Left colon (tissue), 2 donors: ENCODE measurements around the gene CHI3L1. TPM values are rescaled to one million over a fixed set of nuclear protein-coding genes. Genes with fewer than 3 reads are reported as not detected.

Source experiments
- ATAC-seq: fragments of 200-7000 bp; cut with Tn5 transposase; one replicate; pipeline ENCODE4 v1.9.1; 2020; ENCODE audit warnings: mild to moderate bottlenecking, moderate library complexity
- DNase-seq, 2 donors: peaks; one replicate each; pipeline ENCODE4 v3.0.0-alpha.2; 2020
- intact Hi-C, 2 donors: fragments of 100-400 bp; cut with DNase I in 1 of 2; cut with micrococcal nuclease in 1 of 2; formaldehyde crosslinking; loops; one replicate each; pipeline versions ENCODE4 v1.11.2 to v1.14.0; 2022; cut with DNase I, micrococcal nuclease
- total RNA-seq, 2 donors: library from RNA; stranded (reverse); fragmentation: NEBNext Ultra II Directional; extraction: Animal tissue kit (Norgen Biotek cat#: 25700); gene quantifications; one replicate each; pipeline ENCODE4 v1.2.1, GENCODE V29; 2021
- donor health status: DM: no; HTN: no; CAD: no.
- donor health status: DM: yes; HTN: yes; CAD: no.

The CHI3L1 gene
- total RNA-seq, 2 donors from 2014 or later: 0.67 to 3.0 TPM

DNA sequence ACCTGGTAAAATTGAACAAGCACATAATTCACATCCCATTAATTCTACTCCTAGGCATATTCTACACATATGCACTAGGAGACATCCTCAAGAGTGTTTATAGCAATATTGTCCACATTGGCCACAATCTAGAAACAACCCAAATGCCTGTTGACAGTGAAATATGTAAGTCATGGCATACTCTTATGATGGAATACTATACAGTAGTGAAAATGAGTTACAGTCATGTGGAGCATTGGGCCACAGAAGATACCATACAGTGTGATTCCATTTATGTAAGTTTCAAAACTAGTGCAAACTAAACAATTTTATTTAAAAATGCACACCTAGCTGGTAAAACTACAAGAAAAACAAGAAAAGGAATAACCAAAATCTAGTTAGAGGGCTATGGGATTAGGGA, 23.8 kb upstream of the CHI3L1 start:
- intact Hi-C loops: no loop called here
- DNase-seq: no peak
- ATAC-seq: no peak

GRCh38 chr1:203208181-203208580, 21.7 kb upstream of the CHI3L1 start:
- intact Hi-C loops: no loop called here
- DNase-seq (no peak), ATAC-seq (no peak)

- no peak for DNase-seq
- ATAC-seq: no peak
- intact Hi-C loops: no loop called here
These were observed 21.2 kb upstream of the CHI3L1 start for GRCh38 chr1:203207751-203208150.

- intact Hi-C loops: no loop called here
- ATAC-seq: no peak
- no peak for DNase-seq
These were observed 19.7 kb upstream of the CHI3L1 start for GRCh38 chr1:203206129-203206687.

GRCh38 chr1:203204756-203205155, 18.3 kb upstream of the CHI3L1 start:
- DNase-seq (no peak), ATAC-seq (no peak)
- intact Hi-C loops: no loop called here

DNA sequence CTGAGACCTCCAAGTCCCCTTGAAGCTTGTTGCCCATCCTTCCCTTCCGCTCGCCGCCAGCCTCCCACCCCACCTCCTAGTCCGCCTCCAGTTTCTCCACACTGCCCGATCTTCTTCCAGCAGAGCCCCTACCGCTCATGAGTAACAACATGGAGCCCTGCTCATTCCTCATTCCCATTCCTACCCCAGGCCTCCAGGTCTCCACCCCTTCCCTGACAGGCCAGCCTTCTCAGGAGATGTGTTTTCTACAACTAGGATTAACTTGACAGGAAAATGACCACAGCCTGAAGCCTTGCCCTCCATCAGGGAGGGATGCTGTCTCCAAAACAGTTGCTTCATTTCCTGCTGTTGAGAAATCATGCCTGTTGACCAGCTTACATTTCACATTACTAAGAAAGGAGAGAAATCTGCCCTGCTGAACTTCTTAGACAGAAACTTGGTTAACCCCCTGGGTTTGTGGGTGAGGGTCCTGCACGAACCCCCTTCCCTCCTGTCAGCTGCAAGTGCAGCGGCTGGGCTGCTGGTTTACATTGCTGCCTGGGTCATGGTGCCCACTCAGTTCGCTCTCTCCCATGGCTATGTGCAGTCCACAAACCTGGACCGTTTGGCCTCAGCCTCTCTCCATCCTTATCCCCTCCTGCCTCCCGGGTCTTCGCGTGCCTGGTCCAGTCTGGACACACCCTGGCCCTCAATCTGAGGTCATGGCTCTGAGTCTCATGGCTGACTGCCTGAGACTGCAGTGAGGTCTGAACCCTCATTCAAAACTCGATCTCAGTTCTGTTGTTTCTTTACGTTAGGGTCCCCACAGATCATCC, 16.1 kb upstream of the CHI3L1 start:
- no peak for ATAC-seq
- intact Hi-C loops: no loop called here
- DNase-seq: peak; percentile 17 to 40

DNA sequence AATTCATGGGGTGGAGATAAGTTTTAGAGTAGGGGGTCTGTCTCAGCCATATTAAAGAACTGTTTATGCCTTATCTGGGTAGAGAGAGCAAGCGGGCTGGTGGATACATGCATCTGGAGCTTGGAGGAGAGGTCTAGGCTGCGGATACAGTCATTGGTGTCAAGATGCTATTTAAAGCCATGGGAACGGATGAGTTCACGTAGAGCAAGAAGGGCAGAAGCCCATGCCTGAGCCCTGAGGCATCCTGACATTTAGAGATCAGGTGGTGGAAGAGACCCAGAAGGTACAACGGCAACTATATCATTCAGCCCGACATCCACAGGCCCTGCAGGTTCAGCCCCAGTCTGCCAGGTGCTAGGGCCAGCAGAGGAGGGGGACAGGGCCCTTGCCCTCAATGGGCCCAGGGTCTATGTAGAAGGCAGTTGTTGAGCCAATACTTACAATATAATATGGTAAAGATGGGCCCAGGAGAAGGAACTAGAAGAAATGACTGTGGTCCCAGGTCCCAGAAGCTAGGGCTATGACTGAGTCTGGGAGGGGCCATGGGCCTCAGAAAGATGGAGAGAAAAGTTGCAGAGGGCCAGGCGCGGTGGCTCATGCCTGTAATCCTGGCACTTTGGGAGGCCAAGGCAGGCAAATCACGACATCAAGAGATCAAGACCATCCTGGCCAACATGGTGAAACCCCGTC, 15.2 kb upstream of the CHI3L1 start:
- intact Hi-C loops: no loop called here
- ATAC-seq: no peak
- DNase-seq: no peak

GRCh38 chr1:203200916-203201315, 14.4 kb upstream of the CHI3L1 start:
- intact Hi-C loops: no loop called here
- no peak for ATAC-seq
- no peak for DNase-seq

GRCh38 chr1:203199816-203200571, 13.5 kb upstream of the CHI3L1 start:
- no peak for ATAC-seq
- intact Hi-C loops: no loop called here
- no peak for DNase-seq

- no peak for DNase-seq
- ATAC-seq: no peak
- intact Hi-C loops: no loop called here
These were observed 12.9 kb upstream of the CHI3L1 start for GRCh38 chr1:203199481-203199815.

DNA sequence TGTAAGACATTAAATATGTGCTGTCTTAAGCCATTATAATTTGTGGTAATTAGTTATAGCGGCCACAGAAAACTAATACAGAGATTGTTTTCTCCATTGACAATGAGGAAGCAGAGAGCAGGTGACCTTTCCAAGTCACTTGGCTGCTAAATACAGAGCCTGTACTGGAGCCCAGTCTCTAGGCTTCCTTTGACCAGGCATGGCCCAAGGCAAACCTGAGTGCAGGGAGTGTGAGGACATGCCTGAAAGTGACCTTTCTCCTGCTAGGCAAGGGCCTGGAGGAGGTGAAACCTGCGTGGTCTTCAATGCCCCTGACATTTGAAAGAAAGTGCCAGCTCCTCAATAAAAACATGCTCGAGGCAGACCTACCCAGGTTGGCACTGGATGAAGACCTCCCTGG, 12.5 kb upstream of the CHI3L1 start:
- ATAC-seq: no peak
- intact Hi-C loops: no loop called here
- no peak for DNase-seq

DNA sequence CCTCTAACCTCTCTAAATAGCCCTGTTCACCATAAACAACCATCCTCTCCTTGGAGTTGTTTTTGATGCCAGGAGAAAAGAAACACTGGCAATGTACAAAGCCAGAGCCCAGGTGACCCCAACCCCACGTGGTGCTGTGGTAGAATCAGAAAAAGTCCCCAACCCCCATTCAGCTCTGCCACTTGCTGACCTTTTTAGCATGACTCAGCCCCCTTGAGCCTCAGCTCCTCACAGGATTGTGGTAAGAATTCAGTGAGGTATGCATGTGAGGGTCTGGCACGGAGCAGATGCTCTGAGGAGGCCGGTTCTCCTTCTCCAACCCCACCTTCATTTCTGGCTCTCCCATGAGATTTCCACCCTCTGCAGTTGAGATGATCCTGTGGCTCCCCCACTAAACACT, 11.1 kb upstream of the CHI3L1 start:
- DNase-seq (no peak), ATAC-seq (no peak)
- intact Hi-C loops: no loop called here

GRCh38 chr1:203196371-203196770, 9.9 kb upstream of the CHI3L1 start:
- ATAC-seq (no peak), DNase-seq (no peak)
- intact Hi-C loops: no loop called here

DNA sequence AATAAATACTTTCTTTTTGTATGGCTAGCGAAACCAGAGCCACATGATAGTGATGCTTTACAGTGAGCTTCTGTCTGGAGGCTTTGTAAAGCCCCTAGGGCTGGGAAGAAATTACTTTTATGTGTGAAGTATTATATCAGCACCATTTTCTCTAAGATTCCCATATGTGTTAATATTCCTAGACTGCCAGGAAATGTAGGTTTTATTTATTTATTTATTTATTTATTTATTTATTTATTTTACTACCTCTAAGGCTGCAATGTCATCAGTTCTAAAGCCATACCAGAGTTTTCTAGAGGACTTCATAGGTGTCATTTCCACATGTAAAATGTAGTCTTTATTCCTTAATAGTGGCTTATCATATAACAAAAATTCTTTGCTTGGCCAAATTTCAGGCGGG, 4.4 kb upstream of the CHI3L1 start:
- intact Hi-C loops: no loop called here
- no peak for ATAC-seq

DNA sequence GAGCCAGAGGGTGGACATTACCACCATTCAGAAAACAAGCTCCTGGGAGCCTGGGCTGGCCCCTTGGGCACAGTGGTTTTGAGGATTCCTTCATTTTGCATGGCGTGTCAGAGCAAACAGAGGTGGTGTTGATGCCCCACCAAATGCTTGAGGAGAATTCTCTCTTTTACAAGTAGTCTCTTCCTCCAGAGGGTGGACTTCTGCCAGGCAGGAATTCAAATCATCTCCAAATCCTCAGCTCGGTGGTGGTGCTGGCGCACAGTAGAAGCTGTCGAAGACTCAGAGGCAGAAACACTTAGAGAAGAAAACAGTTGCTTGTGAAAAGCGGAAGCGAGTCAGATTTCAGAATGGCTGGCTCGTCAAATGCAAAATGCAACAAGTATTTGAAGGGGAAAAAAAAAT, 3.4 kb upstream of the CHI3L1 start:
- no peak for DNase-seq
- intact Hi-C loops: no loop called here
- ATAC-seq: no peak

More for the DNA sequence above, 4.4 kb upstream of the CHI3L1 start:
- no peak for DNase-seq

GRCh38 chr1:203188686-203189232, 2.3 kb upstream of the CHI3L1 start:
- DNase-seq: no peak
- intact Hi-C loops: no loop called here
- ATAC-seq: no peak

DNA sequence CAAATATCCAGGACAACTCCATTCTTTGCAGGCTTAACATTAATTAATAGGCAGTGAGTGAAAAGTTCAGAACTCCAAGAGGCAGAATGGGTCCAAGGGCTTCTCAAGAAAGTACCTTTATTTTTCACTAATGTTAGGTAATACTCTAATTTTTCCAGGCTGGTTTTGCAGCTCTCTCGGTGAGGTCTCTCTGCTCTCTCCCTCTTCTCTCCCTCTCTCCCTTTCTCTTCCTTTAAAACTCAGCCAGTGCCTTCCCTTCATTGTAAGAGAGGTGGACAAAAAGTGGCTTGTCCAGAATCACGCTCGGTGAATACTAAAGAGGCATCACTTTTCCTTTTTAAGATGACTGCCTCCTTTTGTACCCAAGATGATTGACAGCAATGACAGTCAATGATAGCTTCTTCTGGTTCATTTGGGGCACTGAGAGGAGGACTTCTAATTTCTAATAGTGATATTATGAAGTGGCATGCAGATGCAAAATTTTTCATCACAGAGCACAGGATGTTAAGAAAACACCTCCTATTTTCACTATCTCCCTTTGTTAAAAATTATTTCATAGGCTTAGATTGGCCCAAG, 1.3 kb upstream of the CHI3L1 start:
- ATAC-seq (no peak), DNase-seq (no peak)
- intact Hi-C loops: no loop called here

DNA sequence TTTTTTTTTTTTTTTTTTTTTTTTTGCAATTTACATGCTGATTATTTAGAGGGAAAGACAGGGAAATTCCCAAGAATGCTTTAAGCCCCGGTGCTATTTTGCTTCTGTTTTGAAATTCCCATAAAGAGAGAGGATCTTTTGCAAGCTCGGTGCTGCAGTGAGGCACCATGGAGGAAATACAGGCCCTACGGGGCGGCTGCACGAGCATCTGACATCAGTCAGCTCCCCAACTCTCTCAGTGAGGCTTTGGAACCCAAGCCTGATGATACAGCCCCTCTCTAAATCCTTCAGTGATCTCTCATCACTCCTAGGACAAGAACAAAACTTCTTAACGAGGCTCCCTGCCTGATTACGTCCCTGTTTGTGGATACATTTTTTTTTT, 791 bp upstream of the CHI3L1 start:
- intact Hi-C loops: no loop called here
- DNase-seq (no peak), ATAC-seq (no peak)

DNA sequence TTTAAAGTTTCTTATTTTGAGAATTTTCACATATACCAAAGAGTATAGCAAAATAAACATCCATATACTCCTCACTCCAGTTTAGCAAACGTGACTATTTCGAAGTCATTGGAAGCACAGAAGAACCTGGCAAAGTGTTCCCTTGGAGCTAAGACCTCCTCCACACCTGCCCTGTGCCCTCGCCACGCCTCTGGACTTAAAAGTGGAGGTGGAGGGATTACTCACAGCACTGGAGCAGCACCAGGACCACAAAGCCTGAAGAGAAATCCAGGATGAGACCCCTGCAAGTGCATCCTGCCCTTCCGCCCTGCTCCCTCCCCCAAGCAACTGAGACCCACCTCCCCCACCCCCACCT, 436 bp downstream of the CHI3L1 start:
- DNase-seq (no peak), ATAC-seq (no peak)
- intact Hi-C loops: no loop called here
